OCI-LY7 (cell line): ENCODE results near the gene HRH3.

ENCODE experiments used
- EZH2phosphoT487 ChIP-seq: fragments of 200-600 bp; sonication (generic); IDR thresholded peaks from 2 replicates; pipeline ENCODE4 v1.6.1; 2018; ENCODE audit warnings: low read depth, borderline replicate concordance, mild to moderate bottlenecking, mixed run types, antibody characterized with exemption, low read length, moderate library complexity, mixed read lengths
- TF ChIP-seq, protein P1 (sequence below): fragments of 200-600 bp; sonication (generic); conservative IDR thresholded peaks from 2 replicates; pipeline ENCODE4 v1.5.1; 2014; ENCODE audit warnings: mild to moderate bottlenecking, antibody characterized with exemption, low read length, moderate library complexity, mixed read lengths

DNA sequence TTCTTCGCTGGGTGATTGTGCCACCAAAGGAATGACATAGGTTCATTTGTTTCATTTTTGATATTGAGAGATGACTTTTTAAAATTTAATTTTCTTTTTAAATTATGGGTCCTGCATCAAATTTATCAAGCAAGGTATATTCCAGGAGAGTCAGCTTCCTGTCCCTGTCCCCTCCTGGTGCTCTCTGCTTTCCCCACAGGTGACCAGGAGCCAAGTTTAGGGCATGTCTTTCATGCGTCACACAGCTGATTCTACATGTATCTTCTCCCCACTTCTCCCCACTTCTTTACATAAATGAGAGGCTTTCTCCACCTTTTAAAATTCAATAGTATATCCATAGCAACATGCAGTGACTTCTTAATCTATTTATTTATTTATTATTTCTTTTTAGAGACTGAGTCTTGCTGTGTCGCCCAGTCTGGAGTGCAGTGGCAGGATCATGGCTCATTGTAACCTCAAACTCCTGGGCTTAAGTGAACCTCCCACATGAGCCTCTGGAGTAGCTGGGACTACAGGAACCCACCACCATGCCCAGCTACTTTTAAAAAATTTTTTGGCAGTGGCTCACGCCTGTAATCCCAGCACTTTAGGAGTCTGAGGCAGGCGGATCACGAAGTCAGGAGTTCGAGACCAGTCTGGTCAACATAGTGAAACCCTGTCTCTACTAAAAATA lies 48.3 kb upstream of the HRH3 start:
- TF ChIP-seq, protein P1, sequence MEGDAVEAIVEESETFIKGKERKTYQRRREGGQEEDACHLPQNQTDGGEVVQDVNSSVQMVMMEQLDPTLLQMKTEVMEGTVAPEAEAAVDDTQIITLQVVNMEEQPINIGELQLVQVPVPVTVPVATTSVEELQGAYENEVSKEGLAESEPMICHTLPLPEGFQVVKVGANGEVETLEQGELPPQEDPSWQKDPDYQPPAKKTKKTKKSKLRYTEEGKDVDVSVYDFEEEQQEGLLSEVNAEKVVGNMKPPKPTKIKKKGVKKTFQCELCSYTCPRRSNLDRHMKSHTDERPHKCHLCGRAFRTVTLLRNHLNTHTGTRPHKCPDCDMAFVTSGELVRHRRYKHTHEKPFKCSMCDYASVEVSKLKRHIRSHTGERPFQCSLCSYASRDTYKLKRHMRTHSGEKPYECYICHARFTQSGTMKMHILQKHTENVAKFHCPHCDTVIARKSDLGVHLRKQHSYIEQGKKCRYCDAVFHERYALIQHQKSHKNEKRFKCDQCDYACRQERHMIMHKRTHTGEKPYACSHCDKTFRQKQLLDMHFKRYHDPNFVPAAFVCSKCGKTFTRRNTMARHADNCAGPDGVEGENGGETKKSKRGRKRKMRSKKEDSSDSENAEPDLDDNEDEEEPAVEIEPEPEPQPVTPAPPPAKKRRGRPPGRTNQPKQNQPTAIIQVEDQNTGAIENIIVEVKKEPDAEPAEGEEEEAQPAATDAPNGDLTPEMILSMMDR = no peak
- no peak for TF ChIP-seq EZH2phosphoT487
